Measurements from ENCODE around the gene ABCA7.

ABCA7 gene

GRCh38 chr19:1073063-1073955 is 33.4 kb downstream of the ABCA7 start:
- no peak for DNase-seq

GRCh38 chr19:1073956-1074517 is 34.1 kb downstream of the ABCA7 start:
- no peak for DNase-seq

GRCh38 chr19:1074544-1075283 is 34.8 kb downstream of the ABCA7 start:
- peak; percentile 66 for DNase-seq

- DNase-seq = no peak
Measured at GRCh38 chr19:1076046-1076386, 36.1 kb downstream of the ABCA7 start.

GRCh38 chr19:1076951-1077350 is 37.0 kb downstream of the ABCA7 start:
- DNase-seq = peak; percentile 81

GRCh38 chr19:1079566-1080111 is 39.7 kb downstream of the ABCA7 start:
- DNase-seq = no peak

GRCh38 chr19:1080360-1081161 is 40.7 kb downstream of the ABCA7 start:
- DNase-seq = no peak

- DNase-seq = no peak
Measured at GRCh38 chr19:1081301-1082164, 41.6 kb downstream of the ABCA7 start.

- no peak for DNase-seq
Measured at GRCh38 chr19:1082165-1082927, 42.4 kb downstream of the ABCA7 start.

GRCh38 chr19:1082928-1083816 is 43.3 kb downstream of the ABCA7 start:
- no peak for DNase-seq

GRCh38 chr19:1084024-1084868 is 44.3 kb downstream of the ABCA7 start:
- no peak for DNase-seq

- no peak for DNase-seq
Measured at GRCh38 chr19:1085053-1085658, 45.2 kb downstream of the ABCA7 start.

- no peak for DNase-seq
Measured at GRCh38 chr19:1085676-1086442, 46.0 kb downstream of the ABCA7 start.

- DNase-seq = no peak
Measured at GRCh38 chr19:1086613-1087012, 46.7 kb downstream of the ABCA7 start.

- DNase-seq = peak; percentile 67
Measured at GRCh38 chr19:1087813-1088415, 48.0 kb downstream of the ABCA7 start.

- no peak for DNase-seq
Measured at GRCh38 chr19:1088416-1089010, 48.6 kb downstream of the ABCA7 start.

All from KG1 (cell line).